NCI-H2171 treated with DMSO at 0.1 percent for 48 hours (cell line): Measurements from ENCODE around the gene PTPN6.

Experiments used
- DNase-seq: peaks from one replicate; lab custom pipeline; 2025; lab: John Stamatoyannopoulos, UW

Gene PTPN6

GRCh38 chr12:6970096-6970527 lies 19.0 kb downstream of the PTPN6 start:
- DNase-seq, result no peak

GRCh38 chr12:6974180-6974579 lies 23.0 kb downstream of the PTPN6 start:
- no peak for DNase-seq

DNA sequence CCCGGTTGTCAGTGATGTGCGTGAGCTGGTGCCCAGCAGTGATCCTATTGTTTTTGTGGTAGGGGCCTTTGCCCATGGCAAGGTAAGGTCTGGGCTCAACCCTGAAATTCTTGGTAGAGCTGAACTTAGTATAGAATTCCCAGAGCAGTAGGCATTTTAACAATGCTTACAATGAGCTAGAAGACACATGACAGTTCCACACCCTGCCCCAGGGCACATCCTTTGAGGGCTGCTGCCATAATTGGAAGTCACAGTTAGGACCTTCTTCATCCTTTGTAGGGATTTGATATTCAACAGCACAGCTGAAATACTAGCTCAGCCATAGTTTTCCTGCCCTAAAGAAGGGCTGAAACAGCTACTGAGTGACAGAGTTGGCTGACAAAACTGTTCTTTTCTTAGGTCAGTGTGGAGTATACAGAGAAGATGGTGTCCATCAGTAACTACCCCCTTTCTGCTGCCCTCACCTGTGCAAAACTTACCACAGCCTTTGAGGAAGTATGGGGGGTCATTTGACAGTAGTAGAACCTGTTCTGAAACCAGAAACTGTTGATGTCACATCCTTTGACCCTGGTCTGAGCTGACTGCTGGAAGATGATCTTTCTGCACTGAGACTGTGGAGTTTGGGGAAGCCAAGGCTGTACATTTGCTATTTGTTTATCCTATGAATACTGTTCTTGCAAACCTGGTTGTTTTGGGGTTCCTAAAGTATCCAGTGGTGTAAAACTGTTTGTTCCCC lies 24.3 kb downstream of the PTPN6 start:
- DNase-seq, result no peak

GRCh38 chr12:6977653-6978052 lies 26.5 kb downstream of the PTPN6 start:
- no peak for DNase-seq

GRCh38 chr12:6978188-6978587 lies 27.0 kb downstream of the PTPN6 start:
- DNase-seq, result no peak

DNA sequence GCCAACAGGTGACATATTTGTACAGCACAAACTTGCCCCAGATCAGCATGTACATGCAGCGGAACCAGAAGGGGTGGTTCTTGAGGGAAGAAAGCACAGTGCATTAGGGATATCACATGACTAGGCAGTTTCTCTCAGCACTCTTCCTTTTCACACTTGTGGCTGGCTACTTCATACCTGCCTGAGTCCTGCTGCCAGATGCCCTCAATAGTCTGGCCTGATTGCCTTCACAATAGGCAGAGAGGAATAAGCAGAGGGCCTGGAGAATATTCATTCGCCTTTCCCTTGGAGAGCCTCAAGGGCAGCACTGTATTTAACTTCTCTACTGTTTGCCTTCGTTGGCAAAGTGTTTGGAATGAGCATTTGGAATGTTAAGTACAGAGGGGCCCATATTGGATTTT lies 27.5 kb downstream of the PTPN6 start:
- no peak for DNase-seq

DNA sequence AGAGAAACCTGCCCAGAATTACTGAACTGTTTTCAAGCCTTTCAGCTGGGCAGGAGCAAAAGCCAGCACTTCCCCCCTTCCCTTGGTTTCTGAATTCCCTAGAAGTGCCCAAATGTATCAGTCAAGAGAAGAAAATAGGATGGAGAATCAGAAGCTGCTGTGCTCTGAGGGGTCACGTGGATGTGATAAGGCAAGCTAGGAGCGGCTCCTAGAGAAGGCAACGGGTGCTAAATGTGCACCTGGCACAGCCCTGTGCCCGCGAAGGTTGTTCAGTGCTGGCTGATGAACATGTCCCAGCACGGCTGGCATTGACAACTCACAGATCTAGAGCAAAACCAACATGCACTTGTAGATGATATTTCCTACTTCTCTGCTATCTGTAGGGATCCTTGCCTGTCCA lies 27.9 kb downstream of the PTPN6 start:
- DNase-seq, result no peak

DNA sequence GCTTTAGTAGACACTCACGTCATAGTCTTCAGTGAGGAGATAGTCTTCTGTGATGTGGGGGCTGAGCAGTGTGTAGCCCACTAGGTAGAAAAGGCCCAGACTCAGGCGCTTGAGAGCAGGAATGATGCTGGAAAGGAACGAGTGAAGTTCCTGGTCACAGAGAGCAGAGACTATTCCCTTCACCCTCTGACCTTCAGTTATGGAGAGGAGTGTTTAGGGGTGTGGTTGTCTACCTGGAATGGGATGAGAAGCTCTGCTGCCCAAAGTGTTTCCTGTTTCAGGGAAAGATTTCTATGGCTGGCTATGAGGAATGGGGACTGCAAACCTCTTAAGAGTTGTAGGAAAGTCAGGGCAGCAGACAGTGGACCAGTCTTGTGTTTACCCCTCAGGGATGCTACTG lies 28.3 kb downstream of the PTPN6 start:
- DNase-seq, result no peak

DNA sequence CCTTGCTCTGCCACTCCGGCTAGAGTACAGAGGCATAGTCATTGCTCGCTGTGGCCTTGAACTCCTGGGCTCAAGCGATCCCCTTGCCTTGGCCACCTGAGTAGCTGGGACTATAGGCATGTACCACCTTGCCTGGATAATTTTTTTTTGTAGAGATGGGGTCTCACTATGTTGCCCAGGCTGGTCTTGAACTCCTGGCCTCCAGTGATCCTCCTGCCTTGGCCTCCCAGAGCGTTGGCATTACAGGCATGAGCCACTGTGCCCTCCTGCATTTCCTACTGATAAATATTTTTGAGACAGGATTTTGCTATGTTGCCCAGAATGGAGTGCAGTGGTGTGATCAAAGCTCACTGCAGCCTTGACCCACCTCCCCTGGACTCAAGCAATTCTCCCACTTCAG lies 28.9 kb downstream of the PTPN6 start:
- no peak for DNase-seq

DNA sequence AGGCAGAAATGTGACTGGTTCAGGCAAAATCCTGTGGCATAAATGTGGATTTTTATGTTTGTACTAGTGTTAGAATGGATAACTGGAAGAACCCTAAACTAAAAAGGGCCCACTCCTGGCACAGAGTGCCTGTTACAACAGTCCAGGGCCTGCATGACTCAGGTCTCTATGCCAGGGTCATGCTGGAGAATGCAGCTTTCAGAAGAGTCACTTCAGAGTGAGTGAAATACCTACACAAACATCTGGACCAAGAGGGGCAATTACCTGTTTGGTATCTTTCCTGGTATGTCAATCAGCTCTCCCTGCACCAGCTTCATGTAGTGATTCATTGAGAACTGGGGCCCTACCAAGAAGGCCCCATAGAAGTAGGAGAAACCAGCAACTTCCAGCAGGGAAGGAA lies 29.6 kb downstream of the PTPN6 start:
- DNase-seq, result no peak

DNA sequence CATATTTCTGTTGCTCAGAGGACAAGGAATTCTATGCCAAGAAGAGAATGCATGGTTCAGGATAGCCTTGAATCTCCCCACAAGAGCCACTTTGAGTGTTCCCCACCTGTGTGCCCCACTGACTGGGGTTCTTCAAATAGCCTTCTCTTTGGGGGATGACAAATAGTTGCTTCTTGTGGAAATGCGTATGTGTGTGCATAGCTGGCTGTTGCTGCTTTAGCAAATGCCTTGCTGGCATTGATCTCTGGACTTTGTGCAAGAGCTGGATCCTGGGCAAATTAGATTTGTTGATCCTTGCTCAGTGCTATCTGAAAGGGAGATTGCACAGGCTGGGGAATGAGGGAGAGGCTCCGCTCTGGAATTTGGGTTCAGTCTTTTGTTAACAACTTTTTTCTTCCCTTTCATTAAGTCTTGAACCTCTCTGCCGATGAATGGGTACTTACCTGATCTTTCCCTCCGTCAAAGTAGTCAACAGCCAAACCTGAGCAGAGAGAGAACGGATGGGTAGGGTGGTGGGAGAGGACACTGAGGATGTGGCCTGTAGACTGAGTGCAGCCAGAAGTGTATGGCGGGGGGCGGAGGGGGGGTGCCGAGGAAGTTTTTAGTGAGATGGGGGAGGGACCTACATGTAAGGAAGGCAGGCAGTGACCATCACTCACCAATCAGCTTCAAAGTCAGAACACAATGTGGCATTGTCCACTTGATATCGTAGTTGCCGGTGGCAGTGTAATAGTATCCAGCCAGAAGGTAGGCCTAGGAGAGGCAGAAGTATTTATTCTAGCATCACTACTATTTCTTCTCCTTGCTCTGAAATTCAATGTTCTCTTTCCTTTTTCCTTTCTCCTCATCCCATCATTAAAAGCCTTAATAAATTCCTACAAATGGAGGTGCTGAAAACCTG lies 30.2 kb downstream of the PTPN6 start:
- DNase-seq, result no peak

GRCh38 chr12:6982532-6982931 lies 31.4 kb downstream of the PTPN6 start:
- no peak for DNase-seq

DNA sequence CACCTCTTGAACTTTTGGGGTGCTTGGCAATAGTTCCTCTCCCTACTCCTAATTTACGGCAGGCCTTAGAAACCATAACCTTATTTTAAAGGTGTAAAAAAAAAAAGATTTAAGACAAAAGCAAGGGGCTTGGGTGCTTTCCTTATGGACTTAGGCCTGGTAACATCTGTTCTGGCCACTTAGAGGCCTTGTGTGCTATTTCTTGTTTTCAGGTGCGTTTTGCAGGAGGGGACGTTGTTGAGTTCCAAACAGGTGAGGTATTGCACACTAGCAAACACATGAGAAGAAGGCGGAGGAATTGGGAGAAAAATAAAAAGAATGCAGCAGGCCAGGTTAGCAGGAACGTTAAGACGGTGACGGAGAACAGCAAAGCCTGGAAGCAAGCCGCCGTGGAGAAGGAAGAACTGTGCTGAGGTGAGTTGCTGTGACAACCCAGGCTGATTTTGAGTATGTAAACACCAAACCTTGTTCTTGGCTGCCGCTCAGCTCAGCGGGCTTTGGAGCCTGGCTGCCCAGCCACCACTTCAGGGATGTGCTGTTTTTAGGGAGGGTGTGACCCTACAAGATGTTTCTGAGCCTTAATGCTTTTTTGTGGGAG lies 36.9 kb downstream of the PTPN6 start:
- DNase-seq, result no peak

DNA sequence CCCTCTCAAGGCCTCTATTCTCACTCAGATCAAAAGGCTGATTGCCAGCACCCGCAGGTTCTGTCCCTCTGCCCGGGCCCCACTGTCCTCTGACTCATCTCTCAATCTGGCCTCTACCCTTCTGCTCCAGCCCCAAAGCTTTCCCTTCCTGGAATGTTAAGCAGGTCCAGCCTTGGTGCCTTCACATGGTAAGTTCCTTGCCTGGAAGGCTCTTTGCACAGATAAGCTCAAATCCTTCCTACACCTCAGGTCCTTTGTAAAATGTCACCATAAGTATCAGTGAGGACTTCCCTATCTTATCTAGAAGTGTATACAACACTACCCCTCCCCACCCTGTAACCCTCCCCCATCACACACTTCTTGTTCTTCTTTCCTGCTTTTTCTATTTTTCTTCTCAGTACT lies 44.9 kb downstream of the PTPN6 start:
- no peak for DNase-seq

GRCh38 chr12:6998715-6999451 lies 47.7 kb downstream of the PTPN6 start:
- DNase-seq, result no peak

GRCh38 chr12:7001921-7002591 lies 50.9 kb downstream of the PTPN6 start:
- DNase-seq, result no peak

DNA sequence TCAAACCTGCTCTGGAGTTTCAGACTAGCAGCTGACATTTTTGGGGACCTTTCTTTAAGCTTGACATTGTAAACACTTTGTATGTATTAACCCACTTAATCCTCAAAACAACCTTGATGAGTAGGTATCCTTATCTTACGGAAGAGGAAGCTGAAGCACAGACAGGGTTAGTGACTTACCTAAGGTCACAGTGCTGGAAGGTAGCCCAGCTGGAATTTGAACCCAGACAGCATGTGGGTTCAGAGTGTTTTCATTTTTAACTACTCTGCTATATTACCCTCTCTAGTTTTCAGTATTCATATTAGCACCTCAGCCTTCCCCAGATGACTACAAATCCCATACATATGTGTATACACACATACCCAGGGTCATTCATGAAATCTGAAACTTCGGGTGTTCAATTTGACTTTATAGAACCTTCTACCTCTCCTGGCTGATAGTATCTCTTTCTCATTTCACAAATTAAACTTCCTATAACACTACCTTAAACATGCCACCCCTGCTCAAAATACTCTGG lies 53.2 kb downstream of the PTPN6 start:
- no peak for DNase-seq

DNA sequence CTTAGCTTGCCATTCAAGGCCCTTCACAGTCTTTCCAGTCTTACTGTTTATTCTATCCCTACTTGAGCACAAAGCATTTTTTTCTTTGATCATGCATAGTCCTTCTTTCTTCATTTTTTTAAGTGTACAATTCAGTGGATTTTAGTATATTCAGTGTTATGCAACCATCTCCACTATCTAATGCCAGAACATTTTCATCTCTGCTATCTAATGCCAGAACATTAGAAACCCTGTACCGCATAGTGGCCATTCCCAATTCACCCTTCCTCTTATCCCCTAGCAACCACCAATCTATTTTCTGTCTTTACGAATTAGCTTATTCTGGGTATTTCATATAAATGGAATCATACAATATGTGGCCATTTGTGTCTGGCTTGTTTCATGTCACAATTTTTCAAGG lies 53.7 kb downstream of the PTPN6 start:
- no peak for DNase-seq

- no peak for DNase-seq
Measured at GRCh38 chr12:7005311-7005710, 54.2 kb downstream of the PTPN6 start.

DNA sequence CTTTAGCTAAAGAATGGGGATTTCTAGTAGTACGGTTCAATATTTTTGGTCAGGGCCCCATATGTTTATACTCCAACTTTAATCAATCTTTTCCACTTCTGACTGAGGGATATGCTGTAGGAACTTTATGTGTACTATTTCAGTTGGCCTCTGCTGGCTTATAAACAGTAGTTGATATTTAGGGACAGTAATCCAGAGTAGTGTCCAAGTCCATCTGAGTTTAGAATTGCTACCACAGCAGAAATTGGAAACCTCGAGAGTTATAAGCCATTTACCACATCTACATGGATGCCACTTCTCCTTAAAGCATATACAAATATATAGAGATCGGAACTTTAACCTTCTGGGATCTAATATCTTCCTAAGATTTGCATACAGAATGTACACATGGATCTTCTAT lies 55.5 kb downstream of the PTPN6 start:
- DNase-seq, result no peak

- no peak for DNase-seq
Measured at GRCh38 chr12:7008864-7009263, 57.7 kb downstream of the PTPN6 start.
